IgD-negative memory B cell (primary cell): ENCODE measurements around the gene RGS6. TPM values are rescaled to one million over a fixed set of nuclear protein-coding genes. Genes with fewer than 3 reads are reported as not detected.

Experiments used
- H3K27ac Mint-ChIP-seq, 3 donors: one replicate each; pipeline ENCODE4 v1.8.0; 2020 to 2022; ENCODE audit warnings: mild to moderate bottlenecking in 3 of 3, mixed read lengths in 3 of 3, moderate library complexity in 1 of 3
- H3K27me3 Mint-ChIP-seq: one replicate; pipeline ENCODE4 v1.8.0; 2021; ENCODE audit warnings: mixed read lengths
- H3K36me3 Mint-ChIP-seq: one replicate; pipeline ENCODE4 v1.8.0; 2020; ENCODE audit warnings: mild to moderate bottlenecking, mixed read lengths
- H3K4me1 Mint-ChIP-seq, 3 donors: one replicate each; pipeline ENCODE4 v1.8.0; 2020 to 2022; ENCODE audit warnings: mixed read lengths in 3 of 3, mild to moderate bottlenecking in 1 of 3
- H3K4me3 Mint-ChIP-seq, 4 donors: one replicate each; pipeline ENCODE4 v1.8.0; 2020 to 2022; ENCODE audit warnings: mild to moderate bottlenecking in 4 of 4, mixed read lengths in 4 of 4, moderate library complexity in 3 of 4
- H3K9me3 Mint-ChIP-seq, 3 donors: one replicate each; pipeline ENCODE4 v1.8.0; 2020 to 2021; ENCODE audit warnings: mixed read lengths in 3 of 3, mild to moderate bottlenecking in 1 of 3
- polyA plus RNA-seq: library from polyadenylated mRNA; unstranded; fragments of 300-500 nt; fragmentation: Illumina TruSeq; gene quantifications from one replicate; pipeline ENCODE4 v1.2.3, GENCODE V29; 2021

Gene RGS6
- polyA plus RNA-seq, 1 donor from 2014 or later, result not detected

DNA sequence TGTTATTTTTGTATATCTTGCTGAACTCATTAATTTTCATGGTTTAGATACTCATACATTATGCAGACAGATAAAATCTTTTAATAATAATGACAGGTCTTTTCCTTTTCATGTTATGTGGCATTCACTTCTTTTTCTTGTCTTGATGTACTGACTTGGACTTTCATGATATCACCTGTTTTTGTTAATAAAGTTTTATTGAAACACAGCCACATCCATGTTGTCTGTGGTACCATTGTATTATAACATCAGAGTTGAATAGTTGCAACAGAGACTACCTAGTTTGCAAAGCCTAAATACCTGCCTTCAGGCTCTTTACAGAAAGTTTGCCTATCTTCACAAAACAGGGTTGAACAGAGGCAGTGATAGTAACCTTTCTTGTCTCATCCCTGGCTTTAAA lies 85.1 kb downstream of the RGS6 start:
- peaks cover 0 to 2% (median 0%) of the 10 kb centered on the region in 3 donors for H3K9me3 Mint-ChIP-seq
- peaks cover 27% of the 10 kb centered on the region for H3K27me3 Mint-ChIP-seq
- no peaks in the 10 kb centered on the region for H3K36me3 Mint-ChIP-seq
- H3K4me1 Mint-ChIP-seq, result peaks cover 0 to 2% (median 0%) of the 10 kb centered on the region in 3 donors
- no peak overlapping the region for H3K27ac Mint-ChIP-seq
- no peak overlapping the region for H3K4me3 Mint-ChIP-seq

DNA sequence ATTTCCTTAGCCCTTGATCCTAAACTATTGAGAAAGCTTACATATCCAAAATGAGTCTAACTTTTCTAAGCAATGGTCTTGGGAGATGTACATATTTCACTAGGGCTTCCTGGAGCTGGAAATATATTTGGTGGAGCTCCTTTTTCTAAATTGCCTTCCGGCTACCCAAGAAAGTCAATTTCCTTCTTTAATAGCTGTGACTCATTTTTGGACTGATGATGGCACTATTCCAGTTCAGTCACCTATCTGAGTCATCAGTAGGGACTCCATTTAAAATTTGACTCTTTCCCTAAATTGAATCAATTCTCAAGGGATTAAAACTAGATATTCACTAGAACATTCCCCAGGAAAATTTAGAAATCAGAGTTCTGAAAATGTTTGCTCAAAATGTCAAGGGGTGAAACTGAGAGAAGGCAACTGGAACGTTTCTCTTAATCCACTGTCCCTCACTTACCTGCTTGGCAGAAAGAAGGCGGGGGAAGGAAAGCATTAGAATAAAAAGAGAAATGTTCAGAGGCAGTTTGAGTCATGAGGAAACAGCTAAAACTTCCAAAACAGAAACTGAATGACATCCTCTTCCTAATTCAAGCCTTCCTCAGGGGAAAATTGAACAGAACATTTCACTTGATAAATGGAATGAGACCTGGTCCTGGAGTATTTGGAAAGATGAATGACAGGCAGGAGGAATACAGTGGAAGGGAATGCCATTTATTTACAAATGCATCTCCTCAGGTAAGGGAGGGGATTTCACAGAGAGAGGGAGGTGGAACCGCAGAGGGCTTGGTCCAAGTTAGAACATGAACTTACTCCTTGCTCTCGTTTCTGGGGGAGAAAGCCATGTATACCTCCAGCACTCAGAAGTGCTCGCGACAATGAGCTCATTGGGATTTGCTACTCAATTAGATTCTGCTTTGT lies 91.2 kb downstream of the RGS6 start:
- Mint-ChIP-seq H3K36me3 (no peaks in the 10 kb centered on the region), H3K27ac (no peak overlapping the region), H3K4me1 (no peaks in the 10 kb centered on the region), H3K27me3 (peaks cover 35% of the 10 kb centered on the region), H3K9me3 (peaks cover 0 to 2% (median 0%) of the 10 kb centered on the region in 3 donors), H3K4me3 (no peak overlapping the region)

DNA sequence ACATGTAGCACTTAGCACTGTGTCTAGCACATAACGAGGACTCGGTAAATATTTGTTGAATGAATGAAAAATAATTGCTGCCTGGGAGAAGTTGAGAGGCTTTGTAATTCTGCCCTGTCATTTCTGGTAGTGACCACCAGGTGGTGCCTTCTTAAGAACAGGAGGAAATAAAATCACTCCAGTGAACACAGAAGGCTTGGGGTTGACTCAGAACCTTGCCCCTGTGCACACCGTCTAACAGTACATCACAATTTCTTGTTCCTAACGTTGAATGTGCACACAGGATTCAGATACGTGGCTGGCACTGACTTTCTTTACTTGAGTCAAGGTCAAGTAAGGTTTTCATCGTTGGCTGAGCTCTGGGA lies 91.8 kb downstream of the RGS6 start:
- Mint-ChIP-seq H3K36me3 (no peaks in the 10 kb centered on the region), H3K4me3 (no peak overlapping the region), H3K27ac (no peak overlapping the region), H3K9me3 (peaks cover 0 to 2% (median 0%) of the 10 kb centered on the region in 3 donors), H3K4me1 (no peaks in the 10 kb centered on the region), H3K27me3 (peaks cover 34% of the 10 kb centered on the region)

DNA sequence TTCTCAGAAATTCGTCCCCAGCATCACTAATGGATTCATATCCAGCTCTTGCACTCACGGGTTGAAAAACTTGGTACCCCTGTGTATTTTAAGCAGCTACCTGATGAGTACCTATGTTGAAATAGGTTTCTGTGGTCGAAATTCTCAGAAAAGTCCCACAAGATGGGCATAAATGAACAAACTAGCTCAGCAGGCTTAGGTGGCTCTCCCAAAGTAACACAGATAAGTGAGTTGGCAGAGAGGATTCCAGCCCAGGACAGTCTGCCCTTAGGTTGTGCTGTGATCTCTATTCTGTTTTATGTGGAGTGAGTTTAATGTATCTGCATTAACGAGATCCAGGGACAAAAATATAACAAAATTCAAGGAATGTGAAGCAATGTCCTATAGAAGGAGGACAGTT lies 92.3 kb downstream of the RGS6 start:
- Mint-ChIP-seq H3K9me3 (peaks cover 0 to 2% (median 0%) of the 10 kb centered on the region in 3 donors), H3K27ac (no peak overlapping the region)

DNA sequence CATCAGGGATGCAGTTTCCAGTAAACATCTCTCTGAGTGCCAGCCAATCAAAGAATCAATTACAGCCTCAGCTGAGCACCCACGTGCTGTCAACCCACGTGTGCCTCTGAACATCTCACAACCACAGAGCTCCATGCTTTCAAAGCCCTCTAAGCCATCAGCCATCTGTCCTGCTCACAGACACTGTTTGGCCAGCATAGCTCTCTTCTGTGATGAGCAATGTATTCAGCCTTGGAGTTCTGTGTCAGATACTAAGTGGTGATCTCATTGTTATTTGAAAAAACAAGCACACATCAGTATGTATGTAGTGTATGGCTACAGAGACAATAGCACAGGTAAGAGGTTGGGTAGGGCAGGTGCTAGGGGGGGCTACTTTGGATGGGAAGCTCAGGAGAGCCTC lies 94.3 kb downstream of the RGS6 start:
- Mint-ChIP-seq H3K27me3 (peaks cover 18% of the 10 kb centered on the region), H3K36me3 (no peaks in the 10 kb centered on the region), H3K9me3 (peaks cover 0 to 5% (median 2%) of the 10 kb centered on the region in 3 donors), H3K27ac (no peak overlapping the region), H3K4me1 (no peaks in the 10 kb centered on the region), H3K4me3 (no peak overlapping the region)

More for the DNA sequence above, 92.3 kb downstream of the RGS6 start:
- peaks cover 30% of the 10 kb centered on the region for H3K27me3 Mint-ChIP-seq
- H3K4me3 Mint-ChIP-seq, result no peak overlapping the region
- H3K36me3 Mint-ChIP-seq, result no peaks in the 10 kb centered on the region
- no peaks in the 10 kb centered on the region for H3K4me1 Mint-ChIP-seq

DNA sequence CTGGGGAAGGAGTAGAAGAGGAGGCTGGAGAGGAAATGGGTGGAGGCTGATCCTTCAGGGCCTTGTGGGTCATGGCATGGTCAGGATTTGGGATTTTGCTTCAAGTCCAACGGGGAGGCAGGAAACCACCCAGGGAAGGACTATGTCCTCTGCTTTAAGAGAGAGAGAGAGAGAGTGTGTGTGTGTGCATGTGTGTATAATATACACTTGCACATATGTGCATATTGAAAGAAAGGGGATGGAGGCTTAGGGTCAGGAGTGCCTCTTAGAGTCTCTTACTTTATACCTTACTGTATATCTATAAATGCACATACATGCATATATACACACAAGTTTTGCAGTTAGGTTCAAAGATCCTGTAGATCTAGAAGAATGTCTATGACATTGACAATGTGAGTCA lies 94.8 kb downstream of the RGS6 start:
- peaks cover 0 to 5% (median 0%) of the 10 kb centered on the region in 3 donors for H3K9me3 Mint-ChIP-seq
- peak overlapping the region in 1 of 3 donors; percentile 64 for H3K27ac Mint-ChIP-seq
- H3K4me1 Mint-ChIP-seq, result no peaks in the 10 kb centered on the region
- peaks cover 17% of the 10 kb centered on the region for H3K27me3 Mint-ChIP-seq
- H3K36me3 Mint-ChIP-seq, result no peaks in the 10 kb centered on the region
- no peak overlapping the region for H3K4me3 Mint-ChIP-seq

DNA sequence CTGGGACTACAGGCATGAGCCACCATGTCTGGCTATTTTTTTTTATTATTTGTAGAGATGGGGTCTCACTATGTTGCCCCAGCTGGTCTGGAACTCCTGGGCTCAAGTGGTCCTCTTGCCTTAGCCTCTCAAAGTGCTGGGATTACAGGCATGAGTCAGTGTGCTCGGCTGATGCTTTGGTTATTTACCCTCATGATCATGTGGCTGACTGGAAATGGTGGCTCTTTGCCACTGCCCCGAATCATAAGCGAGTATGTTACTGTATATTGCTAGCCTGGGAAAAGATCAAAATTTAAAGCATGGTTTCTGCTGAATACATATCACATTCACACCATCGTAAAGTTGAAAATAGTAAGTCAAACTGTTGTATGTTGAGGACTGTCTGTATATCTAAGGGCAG lies 101.1 kb downstream of the RGS6 start:
- Mint-ChIP-seq H3K36me3 (no peaks in the 10 kb centered on the region), H3K27ac (no peak overlapping the region), H3K27me3 (peaks cover 2% of the 10 kb centered on the region), H3K4me3 (no peak overlapping the region), H3K9me3 (peaks cover 2 to 5% (median 5%) of the 10 kb centered on the region in 3 donors), H3K4me1 (no peaks in the 10 kb centered on the region)

DNA sequence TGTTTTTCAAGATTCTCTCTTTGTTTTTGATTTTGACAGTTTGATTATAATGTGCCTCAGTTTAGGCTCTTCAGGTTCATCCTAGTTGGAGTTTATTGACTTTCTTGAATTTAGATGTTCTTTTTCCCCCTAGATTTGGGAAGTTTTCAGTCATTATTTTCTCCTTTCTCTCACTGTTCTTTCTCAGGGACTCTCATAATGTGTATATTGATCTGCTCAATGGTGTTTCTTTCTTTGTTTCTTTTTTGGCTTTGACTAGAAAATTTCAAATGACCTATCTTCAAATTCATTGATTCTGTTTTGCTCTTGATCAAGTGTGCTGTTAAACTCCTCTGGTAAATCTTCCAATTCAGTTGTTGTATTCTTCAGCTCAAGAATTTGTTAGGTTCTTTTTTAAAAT lies 108.3 kb downstream of the RGS6 start:
- Mint-ChIP-seq H3K4me3 (no peak overlapping the region), H3K27me3 (peaks cover 15% of the 10 kb centered on the region)

DNA sequence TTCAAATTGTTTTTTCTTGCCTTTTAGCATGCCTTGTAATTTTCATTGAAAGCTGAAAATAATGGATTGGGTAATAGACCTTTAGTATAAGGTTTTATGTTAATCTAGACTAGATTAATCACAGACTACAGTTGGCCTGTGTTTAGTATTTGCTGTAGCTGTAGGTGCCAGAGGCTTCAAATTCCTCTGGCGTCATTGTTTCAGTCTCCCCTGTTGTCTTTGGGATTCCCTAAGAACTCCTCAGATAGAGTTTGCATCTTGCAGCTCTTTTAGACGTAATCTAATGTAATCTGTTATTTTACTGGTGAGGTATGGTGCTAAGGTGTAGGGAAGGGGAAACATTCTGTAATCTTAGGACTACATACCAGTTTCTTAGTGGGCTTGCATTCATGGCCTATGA lies 113.0 kb downstream of the RGS6 start:
- H3K36me3 Mint-ChIP-seq, result peaks cover 4% of the 10 kb centered on the region
- no peak overlapping the region for H3K4me3 Mint-ChIP-seq
- H3K9me3 Mint-ChIP-seq, result peaks cover 2 to 19% (median 14%) of the 10 kb centered on the region in 3 donors
- peak overlapping the region in 1 of 3 donors; percentile 39 for H3K27ac Mint-ChIP-seq
- H3K27me3 Mint-ChIP-seq, result peaks cover 26% of the 10 kb centered on the region
- H3K4me1 Mint-ChIP-seq, result no peaks in the 10 kb centered on the region

More for the DNA sequence above, 108.3 kb downstream of the RGS6 start:
- Mint-ChIP-seq H3K4me1 (no peaks in the 10 kb centered on the region), H3K9me3 (peaks cover 8 to 28% (median 22%) of the 10 kb centered on the region in 3 donors), H3K27ac (no peak overlapping the region), H3K36me3 (peaks cover 1% of the 10 kb centered on the region)

DNA sequence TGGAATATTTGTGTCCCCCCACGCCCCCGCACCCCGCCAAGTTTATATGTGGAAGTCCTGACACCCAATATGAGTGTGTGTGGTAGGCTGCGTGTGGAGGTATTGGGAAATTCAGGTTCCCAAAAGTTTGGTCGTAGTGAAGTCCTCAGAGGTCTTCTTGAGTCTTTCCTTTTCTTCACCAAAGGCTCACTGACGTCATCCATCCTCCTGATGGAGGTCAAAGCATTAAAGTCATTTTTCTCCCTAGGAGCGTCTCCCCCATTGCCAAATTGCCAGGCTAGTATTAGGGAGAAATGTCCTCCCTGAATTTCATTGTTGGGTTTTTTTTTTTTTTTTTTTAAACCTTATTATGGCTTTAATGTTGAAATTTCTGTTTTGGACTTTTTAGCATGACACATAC lies 113.7 kb downstream of the RGS6 start:
- peaks cover 28% of the 10 kb centered on the region for H3K27me3 Mint-ChIP-seq

DNA sequence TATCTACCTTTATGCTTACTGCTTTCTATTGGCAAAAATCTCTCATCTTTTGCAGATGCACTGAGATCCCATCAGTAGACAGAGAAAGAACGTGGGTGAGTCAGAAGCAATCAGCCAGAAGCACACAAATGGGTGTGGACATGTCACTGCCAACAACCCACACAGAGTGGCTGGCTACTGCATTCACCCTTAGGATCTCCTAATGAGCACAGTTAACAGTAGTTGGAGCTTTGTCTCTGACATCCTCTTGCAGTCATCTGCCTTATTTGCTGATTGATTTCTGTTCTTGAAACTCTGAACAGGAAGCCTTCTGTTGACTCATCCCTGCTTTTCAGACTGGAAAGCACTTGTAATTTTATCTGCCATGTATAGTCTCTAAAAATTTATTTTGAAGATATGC lies 117.2 kb downstream of the RGS6 start:
- Mint-ChIP-seq H3K9me3 (peaks cover 0 to 3% (median 0%) of the 10 kb centered on the region in 3 donors), H3K27me3 (peaks cover 17% of the 10 kb centered on the region), H3K4me3 (no peak overlapping the region), H3K36me3 (peaks cover 2% of the 10 kb centered on the region), H3K27ac (no peak overlapping the region), H3K4me1 (no peaks in the 10 kb centered on the region)

More for the DNA sequence above, 113.7 kb downstream of the RGS6 start:
- Mint-ChIP-seq H3K4me1 (no peaks in the 10 kb centered on the region), H3K4me3 (no peak overlapping the region), H3K36me3 (peaks cover 2% of the 10 kb centered on the region), H3K27ac (no peak overlapping the region), H3K9me3 (peaks cover 2 to 17% (median 8%) of the 10 kb centered on the region in 3 donors)

DNA sequence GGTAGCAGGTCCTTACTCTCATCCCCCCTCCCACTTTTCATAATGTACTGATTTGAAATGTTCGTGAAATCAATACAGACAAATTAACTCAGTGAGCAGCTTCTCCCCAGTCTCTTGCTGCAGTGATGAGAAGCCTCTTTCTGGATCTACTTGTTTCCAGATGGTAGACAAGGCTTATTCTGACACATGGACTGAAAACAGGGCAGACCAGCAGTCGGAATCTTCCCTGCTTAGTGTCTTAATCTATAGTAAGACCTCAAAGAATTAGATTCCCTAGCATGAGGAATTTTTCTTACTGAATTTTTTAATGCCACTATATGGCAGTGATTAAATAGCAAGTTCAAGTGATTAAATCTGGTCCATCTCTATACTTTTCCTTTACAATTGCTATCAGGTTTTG lies 120.1 kb downstream of the RGS6 start:
- Mint-ChIP-seq H3K36me3 (no peaks in the 10 kb centered on the region), H3K27ac (no peak overlapping the region), H3K4me1 (no peaks in the 10 kb centered on the region), H3K4me3 (no peak overlapping the region), H3K27me3 (peaks cover 10% of the 10 kb centered on the region), H3K9me3 (no peaks in the 10 kb centered on the region)

DNA sequence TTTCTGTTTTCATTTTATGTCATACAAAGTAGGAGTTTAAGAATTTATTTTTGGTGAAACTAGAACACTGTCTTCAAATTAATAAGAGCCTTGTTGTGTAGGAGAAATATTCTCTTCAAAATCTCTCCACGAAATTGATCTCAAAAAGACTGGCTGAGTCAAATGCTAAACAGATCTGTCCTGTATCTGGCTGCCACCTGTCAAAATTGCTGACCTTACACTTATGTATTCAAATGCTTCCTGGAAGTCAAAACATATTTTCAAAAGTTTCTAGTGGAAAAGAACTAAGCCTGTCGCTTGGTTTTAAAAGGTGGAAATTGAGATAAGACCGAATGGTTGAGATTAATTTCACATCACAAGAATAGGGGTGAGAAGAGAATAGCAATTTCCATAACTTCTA lies 121.4 kb downstream of the RGS6 start:
- no peak overlapping the region for H3K27ac Mint-ChIP-seq
- no peak overlapping the region for H3K4me3 Mint-ChIP-seq
- H3K4me1 Mint-ChIP-seq, result no peaks in the 10 kb centered on the region
- H3K27me3 Mint-ChIP-seq, result peaks cover 7% of the 10 kb centered on the region
- H3K9me3 Mint-ChIP-seq, result no peaks in the 10 kb centered on the region
- no peaks in the 10 kb centered on the region for H3K36me3 Mint-ChIP-seq

DNA sequence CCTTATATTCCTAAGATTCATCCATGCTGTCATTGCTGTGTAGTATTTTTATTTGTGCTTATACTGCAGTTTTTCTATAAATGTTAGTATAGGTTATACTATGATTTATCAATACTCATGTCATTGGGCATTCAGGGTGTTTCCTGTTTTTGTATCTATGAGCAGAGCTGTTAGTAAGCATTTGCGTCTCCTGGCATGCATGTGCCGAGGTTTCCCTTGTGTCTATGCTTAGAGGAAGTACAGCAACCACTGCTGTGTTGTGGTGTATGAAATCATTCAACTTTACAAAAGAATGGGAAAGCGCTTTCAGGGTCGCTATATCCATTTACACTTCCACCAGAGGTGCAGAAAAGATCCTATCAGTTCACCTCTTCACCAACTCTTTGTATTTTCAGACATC lies 122.7 kb downstream of the RGS6 start:
- no peaks in the 10 kb centered on the region for H3K4me1 Mint-ChIP-seq
- no peak overlapping the region for H3K27ac Mint-ChIP-seq

DNA sequence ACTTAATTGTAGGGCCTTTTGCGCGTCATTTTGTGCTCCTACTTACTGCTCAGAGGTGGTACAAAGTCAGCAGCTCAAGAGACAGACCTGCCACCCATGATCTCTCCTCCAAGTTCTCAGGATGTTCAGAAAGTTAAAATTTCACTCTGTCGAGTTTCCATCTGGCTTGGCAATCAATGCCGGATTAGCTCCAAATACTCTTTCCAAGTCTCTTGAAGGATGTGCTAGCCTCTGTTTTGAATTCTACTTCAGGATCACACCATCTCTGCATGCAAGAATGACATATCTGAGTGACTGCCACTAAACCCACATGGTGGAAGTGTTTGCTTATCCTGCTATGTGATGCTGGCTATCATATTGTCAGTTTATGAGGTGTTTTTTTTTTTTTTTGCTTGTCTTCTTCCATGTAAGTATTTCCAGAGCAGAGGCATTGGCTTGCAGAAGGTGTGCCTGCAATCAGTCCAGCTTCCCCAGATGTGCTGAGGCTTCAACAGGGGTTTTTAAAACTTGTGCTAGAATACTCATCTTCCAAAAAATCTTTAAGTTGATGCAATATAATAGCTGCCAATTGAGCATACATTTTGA lies 125.6 kb downstream of the RGS6 start:
- no peak overlapping the region for H3K4me3 Mint-ChIP-seq
- peaks cover 6% of the 10 kb centered on the region for H3K27me3 Mint-ChIP-seq
- no peak overlapping the region for H3K27ac Mint-ChIP-seq
- no peaks in the 10 kb centered on the region for H3K4me1 Mint-ChIP-seq
- no peaks in the 10 kb centered on the region for H3K36me3 Mint-ChIP-seq
- no peaks in the 10 kb centered on the region for H3K9me3 Mint-ChIP-seq

More for the DNA sequence above, 122.7 kb downstream of the RGS6 start:
- Mint-ChIP-seq H3K36me3 (no peaks in the 10 kb centered on the region), H3K27me3 (peaks cover 7% of the 10 kb centered on the region), H3K9me3 (no peaks in the 10 kb centered on the region), H3K4me3 (no peak overlapping the region)
